Measurements from ENCODE around the gene MTFMT.
"Not testable (repeated sequence)": the region's sequence is repeated elsewhere in the genome, so short reads cannot be mapped to it uniquely, and the experiment has no call there.

The MTFMT gene

GRCh38 chr15:65060641-65061397, 31.4 kb upstream of the MTFMT start:
- no peak for DNase-seq (ENCODE audit: low spot score)

DNA sequence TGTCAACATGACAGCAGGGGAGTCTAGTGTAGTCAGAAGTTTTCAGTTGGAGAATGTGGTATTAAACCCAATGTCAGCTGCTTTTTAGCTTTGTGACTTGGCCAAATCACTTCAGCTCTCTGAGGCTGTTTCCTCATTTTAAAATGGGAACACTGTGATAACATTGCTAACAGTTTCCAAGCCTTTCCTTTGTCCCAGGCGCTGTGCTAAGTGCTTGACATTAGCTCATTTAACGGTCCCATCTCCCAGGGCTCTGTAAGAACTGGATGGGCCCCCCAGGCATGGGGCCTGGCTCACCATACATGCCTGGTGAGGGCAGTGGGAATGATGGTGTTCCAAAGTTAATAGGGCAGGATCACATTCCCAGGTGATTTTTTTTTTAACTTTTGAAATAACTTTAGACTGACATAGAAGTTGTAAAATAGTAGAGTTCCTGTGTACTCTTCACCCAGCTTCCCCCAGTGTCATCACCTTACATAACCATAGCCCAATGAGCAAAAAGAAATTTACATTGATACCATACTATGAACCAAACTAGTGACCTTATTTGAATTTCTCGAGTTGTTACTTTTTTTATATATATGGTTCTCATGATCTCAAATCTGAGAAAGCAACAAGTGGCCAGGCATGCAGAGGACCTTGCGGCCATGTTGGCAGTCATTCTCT, 30.6 kb upstream of the MTFMT start:
- no peak for DNase-seq (ENCODE audit: low spot score)

DNA sequence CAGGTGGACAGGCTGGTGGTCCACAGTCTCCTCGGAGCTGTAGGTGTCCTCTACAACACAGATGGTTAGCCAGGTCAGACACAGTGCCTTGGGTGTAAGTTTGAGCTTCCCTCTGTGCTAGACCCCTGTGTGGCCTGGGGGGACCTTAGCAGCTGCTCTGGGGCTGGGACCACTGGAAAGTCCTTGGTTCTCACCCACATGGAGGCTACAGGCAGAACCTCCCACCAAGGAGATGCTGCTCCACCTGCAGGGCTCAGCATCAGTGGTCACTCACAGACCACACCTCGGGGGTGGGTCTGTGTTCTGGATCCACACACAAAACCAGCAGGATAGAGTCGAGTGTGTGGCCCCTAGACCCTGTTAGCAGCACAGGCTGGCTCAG, 29.9 kb upstream of the MTFMT start:
- no peak for DNase-seq (ENCODE audit: low spot score)

DNA sequence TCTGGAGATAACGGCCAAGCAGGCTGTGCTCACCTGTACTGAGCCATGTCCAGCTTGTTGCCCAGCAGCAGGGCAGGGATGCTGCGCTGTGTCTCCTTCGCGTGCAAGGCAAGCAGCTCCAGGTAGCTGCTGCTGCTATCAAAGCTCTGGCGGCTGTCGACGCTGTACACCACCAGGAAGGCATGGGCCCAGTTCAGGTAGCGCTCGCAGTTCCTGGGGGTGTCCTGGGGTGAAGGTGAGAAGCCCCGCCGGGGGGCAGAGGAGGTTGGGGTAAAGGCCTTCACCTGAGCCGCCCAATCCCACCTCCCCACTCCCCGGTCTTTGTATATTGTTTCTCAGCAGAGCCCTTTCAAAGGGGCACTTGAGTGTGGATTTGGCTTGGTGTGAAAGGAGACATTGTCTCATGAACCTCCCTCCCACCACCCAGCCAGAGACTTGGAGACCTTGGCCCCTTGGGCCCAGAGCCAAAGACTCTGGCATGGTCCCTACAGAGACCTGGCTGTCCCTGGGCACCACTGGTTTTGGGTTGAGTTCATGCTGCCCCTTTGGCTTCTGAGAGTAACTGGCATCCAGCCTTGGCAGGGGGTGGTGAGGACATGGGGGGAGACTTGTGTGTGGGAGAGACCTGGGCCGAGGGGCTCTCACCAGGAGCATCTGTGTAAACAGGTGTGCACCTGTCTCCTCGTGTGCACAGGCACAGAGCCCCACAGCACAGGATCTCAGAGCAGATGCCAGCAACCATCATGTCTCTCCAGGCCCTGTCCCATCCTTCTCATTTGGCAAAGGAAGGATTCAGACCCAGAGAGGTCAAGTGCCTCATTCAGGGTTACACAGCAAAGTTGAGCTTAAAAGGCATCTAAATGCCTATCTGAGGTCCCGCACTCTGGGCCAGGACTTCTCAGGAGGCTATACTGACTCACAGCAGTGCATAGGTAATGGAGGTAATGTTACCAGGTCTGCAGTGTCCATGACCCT, 29.2 kb upstream of the MTFMT start:
- no peak for DNase-seq (ENCODE audit: low spot score)

GRCh38 chr15:65057549-65057940, 28.1 kb upstream of the MTFMT start:
- DNase-seq (ENCODE audit: low spot score): no peak

- DNase-seq (ENCODE audit: low spot score): no peak
Measured at GRCh38 chr15:65056868-65057548, 27.6 kb upstream of the MTFMT start.

- no peak for DNase-seq (ENCODE audit: low spot score)
Measured at GRCh38 chr15:65056106-65056505, 26.7 kb upstream of the MTFMT start.

GRCh38 chr15:65055201-65055870, 25.9 kb upstream of the MTFMT start:
- DNase-seq (ENCODE audit: low spot score): no peak

DNA sequence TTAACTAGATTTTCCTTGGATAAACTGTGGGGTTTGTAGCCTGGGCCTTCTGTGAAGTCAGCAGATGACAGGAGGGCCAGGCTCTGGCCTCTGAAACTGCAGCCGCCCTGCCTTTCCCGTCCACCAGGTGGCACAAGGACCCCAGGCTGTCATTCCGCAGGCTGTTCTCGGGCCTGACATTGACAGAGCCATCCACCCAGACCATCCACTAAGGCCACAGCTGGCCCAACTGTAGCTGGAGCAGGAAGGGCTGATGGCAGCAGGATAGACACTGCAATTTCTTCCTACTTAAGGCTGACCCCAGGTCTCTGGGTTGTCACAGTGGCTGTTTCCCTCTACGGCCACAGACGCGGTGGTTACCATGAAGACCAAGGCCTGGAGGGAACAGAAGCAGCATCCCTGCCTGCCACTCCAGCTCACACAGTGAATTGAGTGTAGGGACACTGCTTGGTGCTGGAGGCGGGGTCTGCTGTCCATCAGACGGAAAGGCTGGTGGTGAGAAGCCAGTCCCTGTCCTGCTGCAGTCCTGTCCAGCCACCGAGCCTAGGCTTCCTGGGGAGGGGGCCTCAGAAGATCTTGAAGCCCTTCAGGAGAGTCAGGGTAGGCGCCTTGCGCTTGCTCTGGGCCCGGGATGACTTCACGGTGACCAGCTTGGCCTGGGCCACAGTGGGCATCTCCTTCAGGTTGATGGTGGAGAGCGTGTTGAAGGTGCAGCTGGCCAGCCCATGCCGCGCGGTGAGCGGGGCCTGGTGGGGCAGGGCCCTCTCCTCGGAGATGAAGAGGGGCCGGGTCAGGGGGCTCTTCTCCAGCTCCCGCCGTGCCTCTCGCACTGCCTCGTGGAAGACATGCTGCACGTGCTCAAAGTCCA, 25.1 kb upstream of the MTFMT start:
- DNase-seq (ENCODE audit: low spot score): peak; percentile 84

- no peak for DNase-seq (ENCODE audit: low spot score)
Measured at GRCh38 chr15:65052956-65053355, 23.5 kb upstream of the MTFMT start.

DNA sequence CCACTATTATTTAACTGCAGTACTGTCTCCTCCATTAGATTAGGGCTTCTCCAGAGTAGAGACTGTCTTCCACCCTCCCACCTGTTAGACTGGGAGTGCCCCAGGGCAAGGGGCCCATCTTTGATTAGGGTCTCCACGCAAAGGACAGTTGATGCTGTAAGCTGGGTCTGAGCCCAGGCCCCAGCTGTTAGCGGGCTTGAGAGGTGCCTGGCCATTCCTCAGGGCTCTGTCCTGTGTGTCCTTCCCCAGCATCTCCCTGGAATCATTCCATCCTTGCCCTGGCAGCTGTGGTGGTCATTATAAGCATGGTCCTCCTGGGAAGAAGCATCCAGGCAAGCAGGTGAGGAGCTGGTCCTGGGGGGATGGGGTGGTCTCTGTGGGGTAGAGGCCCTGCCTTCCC, 21.8 kb upstream of the MTFMT start:
- DNase-seq (ENCODE audit: low spot score): no peak

GRCh38 chr15:65050270-65050669, 20.8 kb upstream of the MTFMT start:
- DNase-seq (ENCODE audit: low spot score): no peak

- peak; percentile 94 for DNase-seq (ENCODE audit: low spot score)
Measured at GRCh38 chr15:65049418-65049840, 20.0 kb upstream of the MTFMT start.

DNA sequence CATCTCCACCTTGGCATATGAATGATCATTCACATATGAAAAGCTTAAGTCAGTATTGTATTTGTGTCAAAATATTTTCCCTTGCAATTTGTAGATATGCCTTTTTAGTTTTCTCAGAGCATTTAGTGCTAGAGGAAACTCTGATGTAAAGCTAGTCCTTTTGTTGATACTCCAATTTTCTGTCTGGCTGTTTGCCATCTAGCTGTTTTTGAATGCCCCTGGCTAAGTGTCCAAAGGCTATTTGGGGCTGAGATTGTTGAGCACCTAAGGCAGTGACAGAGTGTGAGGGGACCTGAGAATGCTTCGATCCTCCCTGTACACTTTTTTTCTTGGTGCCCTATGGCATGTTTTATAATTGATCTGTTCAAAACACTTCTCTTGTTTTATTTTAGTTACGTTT, 18.8 kb upstream of the MTFMT start:
- DNase-seq (ENCODE audit: low spot score): no peak

- no peak for DNase-seq (ENCODE audit: low spot score)
Measured at GRCh38 chr15:65044724-65045481, 15.5 kb upstream of the MTFMT start, which contains the start of gene SLC51B. SLC51B (plus strand) TSS chr15:65045387; CDS start chr15:65050005, 4,618 bp downstream.

DNA sequence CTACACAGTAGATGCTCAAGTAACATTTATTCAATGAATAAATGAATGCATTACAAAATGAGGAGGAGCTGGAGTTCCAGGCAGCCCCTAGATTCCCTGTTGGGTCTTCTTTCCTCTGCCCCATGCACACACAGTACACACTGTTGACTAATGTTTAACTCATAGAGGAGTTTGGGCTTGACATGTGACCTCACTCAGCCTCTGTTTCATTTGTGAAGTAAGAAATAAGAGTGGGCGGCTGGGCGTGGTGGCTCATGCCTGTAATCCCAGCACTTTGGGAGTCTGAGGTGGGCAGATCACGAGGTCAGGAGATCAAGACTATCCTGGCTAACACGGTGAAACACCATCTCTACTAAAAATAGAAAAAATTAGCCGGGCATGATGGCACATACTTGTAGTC, 14.8 kb upstream of the MTFMT start:
- not testable (repeated sequence) for DNase-seq (ENCODE audit: low spot score)

DNA sequence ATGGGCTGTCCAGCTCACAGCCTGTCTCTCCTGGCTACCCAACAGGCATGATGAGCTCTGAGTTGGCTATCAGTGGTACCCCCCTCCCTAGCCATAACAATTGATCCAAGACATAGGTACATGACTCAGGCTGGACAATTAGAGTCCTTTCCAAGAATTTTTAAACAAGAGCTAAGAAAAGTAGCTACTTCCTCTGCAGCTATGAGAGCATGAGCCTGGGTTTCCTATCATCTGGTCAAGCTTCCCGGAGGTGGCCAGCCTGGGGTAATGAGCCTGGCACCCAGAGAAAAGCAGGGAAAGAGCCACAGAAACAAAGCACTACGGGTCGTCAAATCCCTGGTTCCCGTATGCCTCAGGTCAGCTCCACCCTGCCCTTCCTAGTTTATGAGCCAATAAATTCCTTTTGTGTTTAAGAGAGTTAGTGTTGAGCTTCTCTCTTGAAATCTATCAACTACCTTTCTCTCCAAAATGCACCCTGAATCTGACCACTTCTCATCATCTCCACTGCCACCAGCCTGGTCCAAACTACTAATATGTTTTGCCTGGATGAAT, 13.4 kb upstream of the MTFMT start:
- DNase-seq (ENCODE audit: low spot score): no peak

DNA sequence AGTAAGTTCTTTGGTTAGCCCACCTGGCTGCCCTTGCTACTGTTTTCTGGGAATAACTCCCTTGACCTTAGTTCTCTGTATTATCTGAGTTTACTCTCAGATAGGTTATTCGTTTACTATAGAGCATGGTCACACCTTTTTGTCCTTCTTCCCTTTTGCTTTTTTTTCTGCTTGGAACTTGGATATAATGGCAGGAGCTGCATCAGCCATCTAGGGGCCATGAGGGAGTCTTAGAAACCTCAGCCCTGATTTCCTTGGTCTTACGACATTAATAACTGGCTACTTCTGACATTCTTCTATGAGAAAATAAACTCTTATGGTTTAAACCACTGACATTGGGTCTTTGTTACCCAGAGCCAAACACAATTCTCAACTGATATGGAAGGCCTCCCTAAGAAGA, 12.3 kb upstream of the MTFMT start:
- DNase-seq (ENCODE audit: low spot score): no peak

- no peak for DNase-seq (ENCODE audit: low spot score)
Measured at GRCh38 chr15:65040461-65040860, 11.0 kb upstream of the MTFMT start.

All from ecto neural progenitor cell (in vitro differentiated cells).